Loucy (cell line): ENCODE results near the gene SYT8.

Experiments
- H2AFZ ChIP-seq: fragments of 200-600 bp; sonication (generic); 2 replicates; pipeline ENCODE4 v1.6.0; 2016; ENCODE audit warnings: antibody characterized with exemption, mild to moderate bottlenecking, low read length, moderate library complexity
- H3F3A ChIP-seq: fragments of 200-600 bp; 2 replicates; pipeline ENCODE4 v1.6.0; 2016; ENCODE audit warnings: antibody characterized with exemption, low read depth, mild to moderate bottlenecking
- H3K27me3 ChIP-seq: fragments of 200-600 bp; sonication (generic); 2 replicates; pipeline ENCODE4 v1.6.1; 2014; ENCODE audit warnings: low read length, mild to moderate bottlenecking; ENCODE audit not compliant: insufficient read depth, poor library complexity, severe bottlenecking
- H3K36me3 ChIP-seq: fragments of 200-600 bp; sonication (generic); 2 replicates; pipeline ENCODE4 v1.6.1; 2016; ENCODE audit warnings: low read length; ENCODE audit not compliant: insufficient read depth
- H3K4me1 ChIP-seq: fragments of 200-600 bp; sonication (generic); 2 replicates; pipeline ENCODE4 v1.5.1; 2014; ENCODE audit warnings: low read length, mild to moderate bottlenecking; ENCODE audit not compliant: insufficient read depth, poor library complexity, severe bottlenecking
- H3K4me2 ChIP-seq: fragments of 200-600 bp; sonication (generic); 2 replicates; pipeline ENCODE4 v1.6.0; 2014; ENCODE audit warnings: antibody characterized with exemption, low read length, low read depth, mild to moderate bottlenecking; ENCODE audit not compliant: poor library complexity, severe bottlenecking
- H3K4me3 ChIP-seq: fragments of 200-600 bp; sonication (generic); 2 replicates; pipeline ENCODE4 v1.5.1; 2014; ENCODE audit warnings: low read length, mild to moderate bottlenecking, mixed read lengths; ENCODE audit not compliant: poor library complexity, severe bottlenecking
- H3K79me2 ChIP-seq: fragments of 200-600 bp; sonication (generic); 2 replicates; pipeline ENCODE4 v1.6.1; 2014; ENCODE audit warnings: low read length; ENCODE audit not compliant: insufficient read depth
- H3K9ac ChIP-seq: fragments of 200-600 bp; sonication (generic); 2 replicates; pipeline ENCODE4 v1.6.0; 2014; ENCODE audit warnings: mild to moderate bottlenecking, low read depth, low read length, moderate library complexity; ENCODE audit not compliant: poor library complexity, severe bottlenecking
- H3K9me2 ChIP-seq: fragments of 200-600 bp; sonication (generic); replicated peaks from 2 replicates; pipeline ENCODE4 v1.6.1; 2016; ENCODE audit warnings: low read depth, low read length, mixed read lengths
- H3K9me3 ChIP-seq: fragments of 200-600 bp; sonication (generic); 2 replicates; pipeline ENCODE4 v1.6.1; 2014; ENCODE audit warnings: mild to moderate bottlenecking, antibody characterized with exemption, low read length, low read depth; ENCODE audit not compliant: insufficient read depth
- H4K20me1 ChIP-seq: fragments of 200-600 bp; sonication (generic); 2 replicates; pipeline ENCODE4 v1.6.0; 2014; ENCODE audit warnings: antibody characterized with exemption, low read length, mild to moderate bottlenecking; ENCODE audit not compliant: insufficient read depth, poor library complexity, severe bottlenecking
- CTCF ChIP-seq: fragments of 200-600 bp; sonication (generic); conservative IDR thresholded peaks from 2 replicates; pipeline ENCODE4 v1.5.1; 2014; ENCODE audit warnings: mild to moderate bottlenecking, antibody characterized with exemption, low read length
- EZH2phosphoT487 ChIP-seq: fragments of 200-600 bp; IDR thresholded peaks from 2 replicates; pipeline ENCODE4 v1.6.1; 2018; ENCODE audit warnings: antibody characterized with exemption, mild to moderate bottlenecking, moderate library complexity, borderline replicate concordance

The SYT8 gene

GRCh38 chr11:1867381-1867780 lies 32.6 kb downstream of the SYT8 start:
- H3K4me2 ChIP-seq, result no peak overlapping the region
- no peak overlapping the region for H3K4me3 ChIP-seq
- H3K9me2 ChIP-seq, result no peaks in the 10 kb centered on the region
- H3K9ac ChIP-seq, result no peak overlapping the region
- H3K36me3 ChIP-seq, result no peaks in the 10 kb centered on the region
- H3K9me3 ChIP-seq, result no peaks in the 10 kb centered on the region
- no peak for TF ChIP-seq CTCF
- no peak for TF ChIP-seq EZH2phosphoT487
- no peak overlapping the region for H2AFZ ChIP-seq
- peaks cover 15% of the 10 kb centered on the region; the same call in 1 of the 2 replicates for H3K79me2 ChIP-seq
- no peaks in the 10 kb centered on the region for H3K4me1 ChIP-seq
- H4K20me1 ChIP-seq, result no peaks in the 10 kb centered on the region
- H3K27me3 ChIP-seq, result no peaks in the 10 kb centered on the region
- no peaks in the 10 kb centered on the region for H3F3A ChIP-seq

- Histone ChIP-seq H3K9me2 (no peaks in the 10 kb centered on the region), H3K4me3 (no peak overlapping the region), H3K9ac (no peak overlapping the region), H3F3A (no peaks in the 10 kb centered on the region), H3K79me2 (peaks cover 10% of the 10 kb centered on the region; the same call in 1 of the 2 replicates), H2AFZ (no peak overlapping the region), H3K4me2 (no peak overlapping the region), H3K27me3 (no peaks in the 10 kb centered on the region), H4K20me1 (no peaks in the 10 kb centered on the region), H3K36me3 (no peaks in the 10 kb centered on the region), H3K4me1 (no peaks in the 10 kb centered on the region), H3K9me3 (no peaks in the 10 kb centered on the region)
- no peak for TF ChIP-seq CTCF
- TF ChIP-seq EZH2phosphoT487, result no peak
These were observed 33.4 kb downstream of the SYT8 start for GRCh38 chr11:1868056-1868635.

GRCh38 chr11:1868636-1869291 lies 34.0 kb downstream of the SYT8 start:
- Histone ChIP-seq H3K4me3 (no peak overlapping the region), H3K27me3 (no peaks in the 10 kb centered on the region), H3K4me1 (no peaks in the 10 kb centered on the region)

More at GRCh38 chr11:1868636-1869291, 34.0 kb downstream of the SYT8 start:
- Histone ChIP-seq H3K36me3 (no peaks in the 10 kb centered on the region), H4K20me1 (no peaks in the 10 kb centered on the region), H3K9me3 (no peaks in the 10 kb centered on the region), H3K9me2 (no peaks in the 10 kb centered on the region), H2AFZ (no peak overlapping the region), H3K79me2 (peaks cover 6% of the 10 kb centered on the region; the same call in 1 of the 2 replicates), H3K4me2 (no peak overlapping the region), H3K9ac (no peak overlapping the region), H3F3A (no peaks in the 10 kb centered on the region)
- TF ChIP-seq EZH2phosphoT487 (no peak), CTCF (no peak)
